ENCODE results near the gene DLG2.

Gene DLG2

DNA sequence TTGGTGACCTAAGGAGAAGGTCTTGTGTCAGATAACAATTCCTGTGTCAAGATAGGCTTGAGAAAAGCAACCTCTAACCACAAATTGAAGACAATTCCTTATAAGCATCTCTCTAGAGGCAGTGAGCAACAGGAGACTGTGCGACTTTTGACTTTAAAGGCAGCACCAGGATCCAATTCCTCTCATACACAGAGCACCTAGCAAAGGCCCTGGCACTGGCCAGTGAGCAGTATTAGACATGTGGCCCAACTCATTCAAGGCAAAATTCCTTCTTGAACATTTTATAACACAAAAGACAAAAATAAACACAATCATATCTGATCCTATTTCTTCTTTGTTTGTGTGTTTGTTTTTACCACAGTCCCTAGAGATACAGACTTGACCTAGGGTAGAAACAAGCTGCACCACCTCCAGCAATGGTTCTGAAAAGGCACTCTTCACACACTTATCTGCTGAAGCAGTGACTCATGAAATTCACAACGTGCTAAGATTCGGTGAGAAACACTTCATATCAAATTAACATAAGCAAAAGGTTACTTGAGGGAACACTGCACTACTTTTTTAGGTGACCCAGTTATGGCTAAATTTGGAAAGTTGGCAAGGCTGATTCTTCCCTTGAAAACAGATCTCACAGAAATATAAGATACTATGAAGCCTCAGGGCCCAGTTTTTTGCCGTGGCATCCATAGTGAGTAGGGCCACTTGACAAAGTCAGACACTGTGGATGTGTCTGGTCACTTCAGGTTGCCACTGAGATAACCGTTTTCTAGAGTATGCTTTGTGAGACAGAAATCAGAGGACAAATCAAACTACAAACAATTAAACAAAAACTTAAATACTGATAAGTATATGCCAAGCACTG, 1018.9 kb downstream of the DLG2 start:
- TF ChIP-seq, protein P1, sequence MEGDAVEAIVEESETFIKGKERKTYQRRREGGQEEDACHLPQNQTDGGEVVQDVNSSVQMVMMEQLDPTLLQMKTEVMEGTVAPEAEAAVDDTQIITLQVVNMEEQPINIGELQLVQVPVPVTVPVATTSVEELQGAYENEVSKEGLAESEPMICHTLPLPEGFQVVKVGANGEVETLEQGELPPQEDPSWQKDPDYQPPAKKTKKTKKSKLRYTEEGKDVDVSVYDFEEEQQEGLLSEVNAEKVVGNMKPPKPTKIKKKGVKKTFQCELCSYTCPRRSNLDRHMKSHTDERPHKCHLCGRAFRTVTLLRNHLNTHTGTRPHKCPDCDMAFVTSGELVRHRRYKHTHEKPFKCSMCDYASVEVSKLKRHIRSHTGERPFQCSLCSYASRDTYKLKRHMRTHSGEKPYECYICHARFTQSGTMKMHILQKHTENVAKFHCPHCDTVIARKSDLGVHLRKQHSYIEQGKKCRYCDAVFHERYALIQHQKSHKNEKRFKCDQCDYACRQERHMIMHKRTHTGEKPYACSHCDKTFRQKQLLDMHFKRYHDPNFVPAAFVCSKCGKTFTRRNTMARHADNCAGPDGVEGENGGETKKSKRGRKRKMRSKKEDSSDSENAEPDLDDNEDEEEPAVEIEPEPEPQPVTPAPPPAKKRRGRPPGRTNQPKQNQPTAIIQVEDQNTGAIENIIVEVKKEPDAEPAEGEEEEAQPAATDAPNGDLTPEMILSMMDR (IDR thresholded peaks at IDR 0.05; ENCODE audit: low read length, missing control alignments) = no peak
- no peak overlapping the region for H3K4me3 ChIP-seq (replicated peaks; ENCODE audit: low read depth, low read length)
- DNase-seq (ENCODE audit: low read depth) = no peak

DNA sequence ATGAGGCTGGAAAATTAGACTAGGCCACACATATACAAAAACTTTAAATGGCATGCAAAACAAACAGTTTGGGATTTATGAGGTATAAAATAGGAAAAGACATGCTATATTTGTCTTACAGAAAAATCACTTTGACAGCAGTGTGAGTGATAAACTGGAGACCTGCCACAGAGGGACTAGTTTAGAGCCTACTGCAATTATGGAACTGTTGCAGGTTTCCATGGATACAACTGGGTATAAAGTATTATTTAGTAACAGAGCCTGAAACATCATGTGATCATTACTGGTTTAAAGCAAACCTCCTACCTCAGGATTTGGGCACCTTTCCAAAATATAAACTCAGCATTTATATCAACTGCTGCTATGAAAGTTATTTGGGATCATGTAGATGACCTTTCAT, 1032.5 kb downstream of the DLG2 start:
- DNase-seq (ENCODE audit: low read depth) = no peak
- TF ChIP-seq, protein P1 (IDR thresholded peaks at IDR 0.05; ENCODE audit: low read length, missing control alignments) = no peak
- no peak overlapping the region for H3K4me3 ChIP-seq (replicated peaks; ENCODE audit: low read depth, low read length)

DNA sequence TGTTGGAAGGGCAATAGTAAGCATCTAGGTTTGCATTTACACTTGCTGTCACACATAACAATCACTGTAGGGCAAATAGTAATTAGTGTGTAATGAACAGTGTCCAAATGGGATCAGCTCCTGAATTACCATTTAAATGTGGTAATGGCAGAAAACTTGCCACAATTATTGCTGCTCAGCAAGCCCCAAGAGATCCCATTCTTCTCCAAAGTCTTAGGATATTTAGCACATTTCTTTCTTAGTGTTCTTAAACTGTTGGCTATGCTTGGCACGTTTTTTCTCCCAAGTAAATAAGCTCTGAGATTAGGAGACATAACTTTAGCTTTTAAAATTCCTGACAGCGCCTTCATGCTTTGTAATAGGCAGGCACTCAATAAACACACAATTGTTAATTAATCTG, 1037.0 kb downstream of the DLG2 start:
- TF ChIP-seq, protein P1 (IDR thresholded peaks at IDR 0.05; ENCODE audit: low read length, missing control alignments) = no peak

DNA sequence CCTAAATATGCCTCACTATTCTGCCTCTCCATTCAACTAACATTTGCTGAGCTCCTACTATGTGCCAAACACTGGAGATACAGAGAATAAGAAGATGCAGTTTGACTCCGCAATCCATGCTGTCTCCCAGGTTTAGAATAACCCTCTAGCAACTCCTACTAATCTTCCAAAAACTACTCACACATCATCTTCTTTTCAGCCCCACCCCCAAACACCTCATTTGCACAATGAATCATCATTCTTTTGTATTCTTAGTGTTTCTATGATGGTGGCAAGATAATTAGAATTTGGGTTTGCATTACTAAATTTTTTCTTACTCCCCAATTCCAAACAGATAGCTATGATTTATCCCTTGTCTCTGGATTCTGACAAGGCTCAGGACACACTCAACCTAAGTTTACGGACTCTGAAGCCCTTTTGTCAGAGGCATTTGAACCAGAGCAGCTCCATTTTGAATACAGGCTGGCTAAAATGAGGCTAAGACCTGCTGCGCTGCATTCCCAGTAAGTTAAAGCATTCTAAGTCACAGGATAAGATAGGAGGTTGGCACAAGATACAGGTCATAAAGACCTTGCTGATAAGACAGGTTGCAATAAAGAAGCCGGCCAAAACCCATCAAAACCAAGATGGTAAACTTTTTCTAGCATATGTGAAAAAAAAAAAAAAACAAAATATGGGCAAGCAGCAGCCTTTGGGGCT, 1038.9 kb downstream of the DLG2 start:
- no peak for DNase-seq (ENCODE audit: low read depth)
- TF ChIP-seq, protein P1 (IDR thresholded peaks at IDR 0.05; ENCODE audit: low read length, missing control alignments) = no peak
- no peak overlapping the region for H3K4me3 ChIP-seq (replicated peaks; ENCODE audit: low read depth, low read length)

More for the DNA sequence above, 1037.0 kb downstream of the DLG2 start:
- no peak overlapping the region for H3K4me3 ChIP-seq (replicated peaks; ENCODE audit: low read depth, low read length)
- no peak for DNase-seq (ENCODE audit: low read depth)

DNA sequence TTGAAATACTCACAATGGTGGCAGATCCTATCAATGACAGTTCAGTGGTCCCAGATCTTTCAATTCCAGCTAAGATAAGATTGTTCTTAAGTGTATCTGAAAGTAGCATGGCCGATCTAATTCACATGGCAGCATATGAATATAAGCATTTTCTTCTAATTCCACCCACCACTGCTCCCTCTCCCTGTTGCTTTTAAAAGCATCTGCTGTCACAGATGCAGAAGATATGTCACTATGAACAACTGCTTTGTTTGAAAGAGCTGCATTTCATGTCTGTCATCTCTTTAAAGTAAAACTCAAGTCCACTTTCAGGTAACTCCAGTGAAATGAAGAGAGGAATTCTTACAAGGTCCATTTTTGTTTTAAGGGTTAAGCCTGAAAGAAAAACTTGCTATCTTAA, 1044.0 kb downstream of the DLG2 start:
- no peak for DNase-seq (ENCODE audit: low read depth)
- TF ChIP-seq, protein P1 (IDR thresholded peaks at IDR 0.05; ENCODE audit: low read length, missing control alignments) = no peak
- H3K4me3 ChIP-seq (replicated peaks; ENCODE audit: low read depth, low read length) = no peak overlapping the region

DNA sequence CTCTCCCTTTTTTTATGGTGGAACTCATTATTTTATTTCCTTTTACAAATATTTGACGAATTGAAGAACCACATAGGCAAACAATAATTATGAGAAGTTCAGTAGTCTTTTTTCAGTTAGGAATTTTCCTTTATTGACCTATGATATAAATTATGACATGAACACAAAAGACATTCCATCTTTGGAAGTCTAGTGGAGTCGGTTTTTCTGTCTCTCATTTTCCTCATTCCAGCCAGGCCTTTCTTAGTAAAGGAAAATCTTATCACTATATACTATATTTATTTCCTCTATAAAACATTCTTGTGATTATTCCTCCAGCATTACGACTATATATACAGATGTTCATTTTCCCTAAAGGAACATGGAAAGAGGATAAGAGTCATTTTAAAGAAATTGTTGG, 1046.1 kb downstream of the DLG2 start:
- TF ChIP-seq, protein P1 (IDR thresholded peaks at IDR 0.05; ENCODE audit: low read length, missing control alignments) = no peak
- no peak for DNase-seq (ENCODE audit: low read depth)
- H3K4me3 ChIP-seq (replicated peaks; ENCODE audit: low read depth, low read length) = no peak overlapping the region
